ENCODE results near the gene ARPP21.
A peak's percentile ranks its signal among the peaks of the same experiment; 100 is the strongest.

ARPP21 gene

GRCh38 chr3:35737934-35738706 is 98.8 kb downstream of the ARPP21 start:
- DNase-seq = no peak

- no peak for DNase-seq
Observed at GRCh38 chr3:35739181-35739809, 100.0 kb downstream of the ARPP21 start.

- no peak for DNase-seq
Observed at GRCh38 chr3:35739964-35740527, 100.7 kb downstream of the ARPP21 start.

GRCh38 chr3:35743218-35743617 is 103.9 kb downstream of the ARPP21 start:
- no peak for DNase-seq

DNA sequence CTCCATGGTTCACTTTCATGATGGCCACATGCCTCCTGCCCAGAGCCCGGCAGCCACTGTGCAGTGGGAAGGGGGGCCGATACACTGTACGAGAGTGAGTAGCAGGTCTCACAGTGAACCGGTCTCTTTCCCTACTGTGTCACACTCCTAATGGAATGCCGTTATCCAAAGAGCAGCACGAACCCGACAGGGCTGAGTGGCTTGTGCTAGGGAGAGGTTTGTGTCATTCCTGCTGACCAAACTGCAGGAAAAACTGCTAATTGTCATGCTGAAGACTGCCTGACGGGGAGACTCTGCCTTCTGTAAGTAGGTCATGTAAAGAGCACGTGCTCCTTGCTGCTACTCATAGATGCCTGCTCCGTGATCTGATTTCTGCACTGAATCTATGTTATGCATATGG is 105.1 kb downstream of the ARPP21 start:
- no peak for DNase-seq

- DNase-seq = no peak
Observed at GRCh38 chr3:35745351-35745750, 106.0 kb downstream of the ARPP21 start.

GRCh38 chr3:35745802-35746484 is 106.6 kb downstream of the ARPP21 start:
- no peak for DNase-seq

DNA sequence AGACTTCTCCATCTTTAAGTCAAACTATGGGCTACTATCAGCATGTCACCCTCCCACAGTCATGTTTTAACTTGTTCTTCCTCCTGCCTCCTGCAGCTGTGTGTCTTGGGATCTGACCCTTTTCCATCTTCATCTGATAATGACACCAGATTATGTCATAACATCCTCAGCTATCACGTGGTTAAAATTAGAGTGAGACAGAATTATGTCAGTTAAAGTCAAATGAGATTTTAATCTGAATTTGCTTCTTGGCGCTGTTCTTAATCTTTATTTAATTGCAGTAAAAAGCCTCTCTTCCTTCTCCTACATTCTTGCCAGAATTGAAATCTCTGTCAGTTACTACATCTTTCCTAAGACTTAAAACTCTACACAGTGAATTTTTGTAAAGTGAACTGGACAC is 107.2 kb downstream of the ARPP21 start:
- no peak for DNase-seq

DNA sequence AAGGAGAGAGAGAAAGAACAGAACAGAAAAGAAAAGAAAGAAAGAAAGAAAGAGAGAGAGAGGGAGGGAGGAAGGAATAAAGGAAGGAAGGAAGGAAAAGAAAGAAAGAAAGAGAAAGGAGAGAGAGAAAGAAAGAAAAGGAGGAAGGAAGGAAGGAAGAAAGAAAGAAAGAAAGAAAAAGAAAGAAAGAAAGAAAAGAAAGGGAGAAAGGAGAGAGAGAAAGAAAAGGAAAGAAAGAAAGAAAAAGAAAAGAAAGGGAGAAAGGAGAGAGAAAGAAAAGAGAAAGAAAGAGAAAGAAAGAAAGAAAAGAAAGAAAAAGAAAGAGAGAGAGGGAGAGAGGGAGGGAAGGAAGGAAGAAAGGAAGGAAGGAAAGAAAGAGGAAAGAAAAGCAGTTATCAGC is 108.8 kb downstream of the ARPP21 start:
- DNase-seq = no peak

- DNase-seq = no peak
Observed at GRCh38 chr3:35751207-35751606, 111.9 kb downstream of the ARPP21 start.

DNA sequence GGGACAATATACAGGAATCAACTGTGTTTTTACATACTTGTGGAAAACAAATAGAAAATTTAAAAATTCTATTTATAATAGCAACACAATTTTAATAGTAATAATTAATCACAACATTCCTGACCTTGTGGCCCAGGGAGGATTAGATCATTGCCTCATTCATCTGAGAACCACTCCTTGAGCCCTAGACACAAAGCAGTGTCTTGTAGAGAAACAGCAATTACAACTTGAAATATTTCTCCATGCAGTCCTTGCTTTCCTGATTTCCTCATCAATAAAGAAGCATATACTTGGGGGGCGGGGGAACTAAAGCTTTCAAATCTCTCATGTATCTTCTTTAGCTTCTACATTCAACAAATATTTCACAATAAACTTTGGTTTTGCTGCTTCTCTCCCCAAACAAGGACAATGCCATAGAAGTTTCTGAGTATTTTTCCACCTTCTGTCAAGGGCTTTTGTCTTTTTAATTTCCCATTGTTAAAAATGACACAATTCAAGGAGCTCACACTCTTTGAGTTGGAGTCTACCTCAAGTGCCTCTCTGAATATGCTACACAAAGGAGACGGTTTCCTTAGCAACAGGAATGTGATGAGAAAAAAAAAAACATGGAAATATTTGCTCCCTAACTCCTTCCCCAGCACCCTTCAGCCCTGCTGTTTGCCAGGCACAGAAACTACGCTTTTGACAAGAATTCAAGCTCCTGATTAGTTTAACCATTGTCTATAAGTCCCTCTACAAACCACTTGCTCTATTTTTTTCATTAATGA is 118.8 kb downstream of the ARPP21 start:
- no peak for DNase-seq

GRCh38 chr3:35760146-35760545 is 120.8 kb downstream of the ARPP21 start:
- no peak for DNase-seq

DNA sequence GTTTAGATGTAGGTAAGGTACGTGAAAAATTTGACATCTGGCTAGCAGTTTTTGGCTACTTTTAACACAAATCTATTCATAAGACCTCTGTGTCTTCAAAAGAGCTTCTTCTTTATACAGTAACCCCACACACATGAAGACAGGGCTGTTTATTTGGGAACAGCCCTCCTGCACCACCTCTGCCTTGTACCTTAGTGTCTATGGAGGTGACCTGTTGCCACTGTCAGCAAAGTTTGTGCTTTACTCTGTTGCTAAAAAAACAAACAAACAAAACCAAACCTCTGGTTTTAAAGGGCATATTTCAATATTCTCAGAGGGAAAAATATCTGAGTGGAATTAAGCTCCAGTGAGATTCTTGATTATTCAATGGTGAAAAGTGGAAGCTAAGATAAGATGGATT is 122.0 kb downstream of the ARPP21 start:
- no peak for DNase-seq

- DNase-seq = peak; percentile 58
Observed at GRCh38 chr3:35772381-35773015, 133.2 kb downstream of the ARPP21 start.

DNA sequence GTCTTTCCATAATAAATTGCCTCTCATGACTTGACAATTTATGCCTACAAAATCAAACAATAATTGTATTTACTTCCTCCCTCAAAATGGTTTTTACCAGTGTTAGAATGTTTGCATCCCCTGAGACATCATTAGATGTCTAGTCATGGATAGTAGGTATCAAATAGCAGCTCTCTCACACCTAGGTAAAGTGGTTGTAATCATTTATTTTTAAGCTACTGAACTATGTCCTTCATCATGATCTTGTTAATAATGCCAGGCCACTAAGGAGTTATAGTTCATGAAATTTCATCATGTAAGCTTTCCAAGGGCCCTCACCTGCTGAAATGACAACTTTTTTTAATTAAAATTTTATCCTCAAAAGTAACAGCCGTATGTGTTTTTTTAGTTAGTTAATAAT is 134.1 kb downstream of the ARPP21 start:
- no peak for DNase-seq

- no peak for DNase-seq
Observed at GRCh38 chr3:35776346-35776745, 137.0 kb downstream of the ARPP21 start.

DNA sequence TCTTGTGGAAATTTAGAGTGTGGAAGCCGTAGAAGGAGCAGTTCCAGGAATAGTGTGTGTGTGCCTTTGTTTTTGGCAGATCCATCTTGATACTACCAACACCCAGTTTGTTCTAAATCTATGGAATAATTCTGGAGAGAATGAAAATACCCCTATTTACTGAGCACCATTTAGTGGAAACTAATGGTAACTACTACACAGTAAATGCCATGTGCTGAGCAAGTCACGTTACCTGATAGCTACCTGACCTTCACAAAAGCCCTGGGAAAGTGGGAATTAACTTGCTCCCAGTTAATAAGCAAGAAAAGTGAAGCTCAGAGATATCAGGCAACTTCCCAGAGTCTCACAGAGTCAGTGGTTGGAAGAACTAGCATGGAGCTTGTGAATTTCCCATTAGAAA is 137.7 kb downstream of the ARPP21 start:
- DNase-seq = no peak

DNA sequence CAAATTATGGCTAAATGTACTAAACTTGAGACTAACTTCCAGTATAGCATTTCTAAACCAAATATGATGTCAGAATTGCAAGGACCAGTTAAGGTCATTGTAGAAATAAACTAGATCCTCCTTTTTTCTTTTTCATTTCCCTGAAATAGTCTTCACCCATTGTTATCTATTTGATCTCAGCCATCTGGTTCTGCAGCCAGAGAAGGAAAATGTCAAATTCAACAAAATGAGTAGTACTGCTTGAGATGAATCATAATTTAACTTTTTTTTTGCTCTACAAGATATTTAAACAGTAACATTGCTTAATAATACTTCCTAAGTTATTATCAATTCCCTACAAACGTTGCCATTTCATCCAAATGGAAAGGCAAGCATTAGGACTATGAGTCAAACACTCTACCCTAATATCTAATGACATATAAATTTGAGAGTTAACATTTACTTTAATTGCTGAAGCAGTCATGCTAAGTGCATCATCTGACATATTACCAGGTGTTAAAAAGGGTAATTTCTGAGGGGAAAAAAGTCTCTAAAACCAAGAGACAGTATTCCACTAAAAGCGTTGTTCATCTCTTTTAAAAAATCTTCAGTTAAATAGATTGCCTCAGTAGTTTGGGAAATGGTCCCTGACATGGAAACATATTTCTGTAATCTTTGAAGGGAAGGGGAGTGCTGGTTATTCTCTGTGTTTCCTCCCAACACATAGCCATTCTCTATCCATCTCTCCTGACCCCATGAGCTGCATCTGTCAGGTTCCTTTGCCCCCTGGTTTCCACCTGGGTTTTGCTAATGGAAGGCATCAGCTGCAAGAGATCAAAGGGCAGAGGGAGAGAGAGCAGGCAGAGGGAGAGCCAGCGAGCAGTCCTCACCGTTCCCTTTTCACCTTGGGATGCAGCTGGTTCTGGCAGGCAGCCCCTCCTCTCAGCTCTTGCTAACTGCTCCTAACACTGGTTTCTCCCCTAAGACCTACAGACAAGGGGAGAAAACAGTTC is 138.5 kb downstream of the ARPP21 start:
- DNase-seq = no peak

DNA sequence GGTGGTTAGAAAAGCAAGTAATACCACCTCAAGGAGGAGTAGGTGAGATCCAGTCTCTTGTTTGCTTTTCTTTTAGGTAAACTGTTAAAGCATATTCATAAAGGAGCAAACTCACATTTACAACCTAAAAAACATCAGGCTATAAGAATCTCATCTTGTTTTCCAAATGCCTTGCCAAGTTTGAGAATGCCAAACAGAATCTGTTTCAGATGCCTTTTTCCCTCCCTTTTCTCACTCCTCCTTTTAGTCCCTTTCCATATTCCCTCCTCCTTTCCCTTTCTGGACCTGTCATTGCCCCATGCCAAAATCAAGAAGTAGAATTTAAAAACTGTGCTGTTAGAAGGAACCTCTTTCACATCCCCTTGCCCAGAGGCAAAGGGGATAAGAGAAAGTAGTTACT is 140.3 kb downstream of the ARPP21 start:
- no peak for DNase-seq

- DNase-seq = no peak
Observed at GRCh38 chr3:35780800-35781199, 141.5 kb downstream of the ARPP21 start.

- DNase-seq = no peak
Observed at GRCh38 chr3:35781558-35781957, 142.2 kb downstream of the ARPP21 start.

Measured in right hindlimb (tissue), 1 donor.